NCI-H526 (cell line): ENCODE data around the gene CSNK1G1.
A peak's percentile ranks its signal among the peaks of the same experiment; 100 is the strongest.

Experiments used
- DNase-seq, 2 experiments: peaks; one replicate each; lab custom pipeline; 2025; lab: John Stamatoyannopoulos, UW

Gene CSNK1G1

DNA sequence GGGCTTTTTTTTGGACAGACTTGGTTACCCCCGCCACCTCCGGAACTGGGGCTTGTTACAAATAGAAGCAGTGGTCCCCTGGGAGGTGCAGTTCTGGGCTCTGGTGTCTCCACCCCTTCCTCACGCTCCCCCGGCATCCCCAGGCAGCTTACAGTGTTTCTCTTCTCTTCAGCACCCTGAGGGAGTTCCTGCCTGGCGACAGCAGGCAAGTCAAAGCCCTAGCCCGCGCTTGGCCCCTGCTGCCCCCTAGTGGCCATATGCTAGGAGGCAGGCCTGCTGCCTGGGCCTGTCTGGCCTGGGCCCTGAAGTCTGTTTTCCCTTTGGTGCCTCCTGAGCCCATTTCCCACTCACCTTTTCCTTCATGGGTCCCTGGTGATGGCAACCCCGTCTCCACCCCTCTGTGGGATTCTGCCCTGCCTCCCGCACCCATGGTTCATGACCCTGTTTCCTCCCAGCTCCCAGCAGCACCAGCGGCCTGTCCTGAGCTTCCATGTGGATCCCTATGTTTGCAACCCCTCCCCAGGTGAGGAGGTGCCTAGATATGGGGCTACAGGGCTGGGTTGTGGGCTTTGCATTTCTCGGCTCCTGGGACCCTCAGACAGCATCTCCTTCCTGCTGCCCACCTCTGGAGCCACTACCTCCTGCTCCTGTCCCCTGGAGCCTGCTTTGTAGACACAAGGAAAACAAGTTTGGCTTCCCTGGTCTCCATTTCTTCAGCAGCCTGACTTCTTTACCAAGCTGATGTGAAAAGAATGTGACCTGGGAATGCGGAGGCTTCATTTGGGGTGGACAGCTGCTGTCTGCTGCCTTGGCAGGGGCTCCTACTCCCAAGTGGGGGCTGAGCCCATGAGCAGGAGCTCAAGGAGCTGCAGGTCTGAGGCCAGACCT lies 202.2 kb downstream of the CSNK1G1 start:
- peak; percentile 76 to 95 for DNase-seq

- peak; percentile 69 to 75 for DNase-seq
These were observed 203.2 kb downstream of the CSNK1G1 start for GRCh38 chr15:64152507-64153387.

DNA sequence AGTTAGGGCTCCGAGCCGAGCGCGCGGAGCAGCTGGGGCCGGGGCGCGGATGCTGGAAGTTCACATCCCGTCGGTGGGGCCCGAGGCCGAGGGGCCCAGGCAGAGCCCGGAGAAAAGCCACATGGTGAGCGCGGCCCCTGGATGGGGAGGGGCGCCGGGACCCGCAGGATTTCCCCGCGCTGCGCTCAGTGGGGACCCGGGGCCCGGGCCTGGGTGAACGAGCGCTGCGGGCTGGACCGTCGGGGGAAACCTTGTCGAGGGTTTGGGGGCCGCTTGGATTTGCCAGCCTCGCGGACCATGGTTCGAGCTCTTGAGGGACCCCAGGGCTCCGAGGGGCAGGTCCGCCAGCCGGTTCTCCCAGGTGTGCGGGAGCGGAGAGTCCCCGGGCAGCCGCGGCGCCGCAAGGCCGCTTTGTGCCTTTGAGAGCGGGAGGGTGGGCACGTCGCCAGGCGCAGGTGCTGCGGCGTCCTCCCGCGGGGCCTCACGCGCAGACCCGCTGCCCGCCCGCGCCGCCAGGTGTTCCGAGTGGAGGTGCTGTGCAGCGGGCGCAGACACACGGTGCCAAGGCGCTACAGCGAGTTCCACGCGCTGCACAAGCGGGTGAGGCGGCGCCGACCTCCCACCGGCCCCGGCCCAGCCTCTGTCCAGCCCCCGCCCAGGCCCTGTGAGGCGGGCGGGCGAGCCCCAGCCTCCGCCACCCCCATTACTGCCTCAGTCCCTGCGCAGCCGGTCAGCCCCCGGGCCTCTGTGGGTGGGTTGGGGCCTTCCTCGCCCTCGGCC lies 204.1 kb downstream of the CSNK1G1 start, which contains the start of gene SNX22:
SNX22 (plus strand) TSS at position 5 of the 780 bp plus-strand sequence; CDS start at position 50, 45 bp downstream.
- DNase-seq: peak in 1 of 2 experiments; percentile 66

DNA sequence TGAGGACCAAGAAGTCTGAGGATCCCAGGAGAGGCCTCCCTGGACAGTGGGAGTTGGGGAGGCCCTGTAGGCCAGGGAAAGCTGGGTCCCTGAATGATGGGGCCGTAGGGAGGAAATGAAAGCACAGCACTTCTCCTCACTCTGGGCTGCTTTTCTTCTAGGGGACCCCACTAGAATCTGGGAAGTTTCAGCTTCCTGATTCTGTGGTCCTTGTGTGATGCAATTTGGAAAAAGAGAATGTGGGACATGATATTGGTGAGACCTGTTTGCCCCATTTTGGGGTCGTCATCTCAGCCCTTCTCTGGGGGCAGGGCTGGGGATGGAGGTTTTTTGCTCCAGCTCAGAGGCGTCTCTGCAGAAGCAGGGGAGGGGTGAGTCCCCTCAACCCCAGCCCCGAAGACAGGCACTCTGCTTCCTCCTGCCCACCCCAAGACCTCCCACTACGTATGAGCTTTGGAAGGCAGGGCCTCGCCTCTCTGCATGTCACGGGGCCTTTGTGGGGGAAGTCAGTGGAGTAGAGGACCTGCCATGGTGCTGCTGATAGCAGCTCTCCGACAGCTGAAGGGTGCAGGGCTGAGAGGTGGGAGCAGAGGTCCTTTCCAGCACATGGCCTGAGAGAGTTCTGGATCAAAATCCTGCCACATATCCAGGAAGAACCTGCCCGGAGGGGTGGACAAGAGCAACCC lies 205.9 kb downstream of the CSNK1G1 start:
- no peak for DNase-seq

DNA sequence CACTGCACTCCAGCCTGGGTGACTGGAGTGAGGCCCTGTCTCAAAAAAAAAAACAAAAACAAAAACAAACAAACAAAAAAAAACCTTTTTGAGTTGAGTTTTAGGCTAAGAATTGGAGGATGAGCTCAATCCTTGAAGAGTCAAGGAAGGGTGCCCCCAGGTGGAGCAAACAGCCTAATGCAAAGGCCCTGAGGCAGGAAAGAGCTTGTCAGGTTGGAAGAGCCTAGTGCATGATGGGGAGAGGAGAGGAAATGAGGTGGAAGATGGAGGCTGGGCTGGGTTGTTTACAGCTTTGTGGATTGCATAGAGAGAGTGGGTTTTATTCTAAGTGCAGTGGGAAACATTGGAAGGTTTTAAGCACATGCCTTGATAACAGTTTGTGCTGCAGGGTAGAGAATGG lies 206.5 kb downstream of the CSNK1G1 start:
- peak in 1 of 2 experiments; percentile 37 for DNase-seq

DNA sequence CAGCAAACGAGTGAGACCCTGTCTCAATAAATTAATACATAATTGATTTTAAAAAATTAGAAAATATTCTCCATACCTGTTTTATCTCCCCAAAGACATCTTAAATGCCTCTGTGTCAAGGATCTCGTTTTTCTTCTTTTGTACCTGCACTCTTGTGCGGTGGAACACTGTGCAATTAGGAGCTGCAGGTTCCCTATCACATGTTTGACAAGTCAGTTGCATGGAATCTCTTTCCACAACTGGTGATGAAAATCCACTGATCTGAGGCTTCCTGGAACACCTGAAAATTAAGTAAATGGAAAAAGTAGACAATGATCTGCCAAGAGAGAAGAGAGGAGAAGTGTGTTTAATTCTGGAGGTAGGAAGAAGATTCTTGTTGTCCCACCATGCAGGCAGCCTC lies 207.4 kb downstream of the CSNK1G1 start:
- no peak for DNase-seq

GRCh38 chr15:64148168-64148567 lies 207.8 kb downstream of the CSNK1G1 start:
- DNase-seq: no peak

DNA sequence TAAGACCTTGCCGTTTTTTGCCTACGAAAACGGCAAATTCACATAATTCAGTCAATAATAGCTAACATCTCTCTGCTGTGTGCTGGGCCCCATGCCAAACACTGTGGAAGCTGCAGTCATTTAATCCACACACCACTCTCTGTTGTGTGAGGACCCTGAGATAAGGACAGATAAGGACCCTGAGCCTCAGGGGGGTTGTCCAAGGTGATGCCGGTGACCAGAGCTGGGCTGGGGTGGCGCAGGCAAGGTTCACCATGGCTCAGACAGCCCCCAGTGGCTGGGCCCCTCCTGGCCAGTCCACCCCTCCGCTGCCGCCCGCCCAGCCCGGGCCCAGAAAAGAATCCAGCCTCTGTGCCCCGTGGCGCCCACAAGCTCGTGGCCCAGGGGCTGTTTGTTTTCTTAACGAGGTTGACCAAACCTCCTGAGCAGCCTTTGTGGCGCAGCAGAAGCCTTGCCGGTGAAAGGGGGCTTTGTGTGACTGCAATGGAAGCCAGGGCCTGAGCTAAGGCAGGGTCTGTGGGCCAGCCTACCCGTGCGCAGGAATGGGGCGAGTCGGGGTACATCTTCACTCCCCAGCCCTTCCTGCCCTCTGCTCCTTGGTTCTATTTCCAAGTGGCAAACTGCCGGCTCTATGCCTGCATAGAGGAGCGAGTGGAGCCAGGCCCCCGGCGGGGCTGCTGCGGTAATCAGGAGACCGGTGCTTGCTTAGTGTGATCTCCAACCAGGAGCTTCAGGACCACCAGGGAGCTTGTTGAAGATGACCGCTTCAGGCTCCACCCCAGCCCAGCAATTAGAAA lies 208.9 kb downstream of the CSNK1G1 start:
- DNase-seq: no peak

DNA sequence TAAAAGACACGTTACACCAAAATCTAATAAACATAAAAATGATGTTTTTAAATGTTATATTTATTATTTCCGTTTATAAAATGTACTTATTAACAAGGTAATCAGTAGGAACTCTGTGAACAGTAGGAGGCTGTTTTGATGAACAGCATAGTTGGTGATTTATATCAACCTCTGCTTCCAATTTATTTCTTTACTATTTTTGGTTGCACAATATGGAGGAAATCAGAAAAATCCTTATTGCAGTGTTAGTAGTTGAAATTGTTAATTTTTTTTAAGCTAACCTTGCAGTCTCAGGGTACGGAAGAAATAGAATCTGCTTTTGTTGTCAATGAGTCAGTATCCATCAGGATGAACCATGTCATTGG lies 209.5 kb downstream of the CSNK1G1 start:
- DNase-seq: no peak

GRCh38 chr15:64146041-64146440 lies 209.9 kb downstream of the CSNK1G1 start:
- no peak for DNase-seq

DNA sequence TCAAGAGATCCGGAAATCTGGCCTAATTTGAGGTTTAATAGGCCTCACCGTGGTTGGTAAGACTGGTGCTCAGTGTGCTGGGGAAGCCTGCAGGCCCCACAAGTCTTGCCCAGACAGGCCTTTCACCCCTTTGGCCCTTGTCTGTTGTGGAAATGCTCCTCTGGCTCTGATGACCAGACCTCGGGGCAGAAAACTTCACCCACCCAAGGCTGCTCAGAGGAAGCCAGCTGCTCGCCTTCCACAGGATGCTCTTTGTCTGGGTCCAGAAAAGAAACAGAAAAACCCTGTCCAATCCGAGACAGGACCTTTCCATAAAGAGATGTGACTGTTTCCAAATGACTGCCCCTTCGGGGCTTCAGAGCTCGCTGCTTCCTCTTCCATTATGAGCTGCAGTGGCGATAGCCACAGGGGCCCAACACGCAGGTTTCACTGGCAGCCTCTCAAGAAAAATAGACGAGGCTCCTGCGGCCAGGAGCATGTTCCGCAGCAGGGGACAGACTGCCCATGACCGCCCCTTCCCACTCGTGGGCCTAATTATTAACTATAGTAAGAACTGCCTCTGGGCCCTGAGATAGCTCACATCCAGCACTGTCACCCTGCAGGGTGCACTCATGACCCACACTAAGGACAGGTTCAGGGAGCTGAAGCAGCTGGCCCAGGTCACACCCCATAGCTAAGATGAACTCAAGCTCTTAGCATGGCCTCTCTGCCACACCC lies 211.2 kb downstream of the CSNK1G1 start:
- DNase-seq: no peak

GRCh38 chr15:64144192-64144564 lies 211.8 kb downstream of the CSNK1G1 start:
- no peak for DNase-seq

DNA sequence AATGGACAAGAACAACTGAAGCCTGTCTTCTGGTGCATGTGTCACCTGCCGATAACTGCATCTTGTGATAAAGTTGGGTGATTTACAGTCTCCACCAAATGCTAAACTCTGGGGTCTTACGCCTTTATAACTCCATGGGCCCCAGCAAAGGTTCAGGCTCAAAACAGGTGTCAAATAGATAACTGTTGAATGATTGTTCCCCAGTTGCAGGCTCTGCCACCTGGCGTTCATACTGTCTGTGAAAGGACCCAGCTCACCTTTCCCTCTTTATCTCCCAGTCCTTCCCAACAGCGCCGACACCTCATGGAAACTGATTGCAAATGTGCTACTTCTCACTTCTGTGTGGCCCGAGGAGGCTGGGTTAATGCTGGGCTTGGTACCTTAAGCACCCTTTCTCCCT lies 212.7 kb downstream of the CSNK1G1 start:
- no peak for DNase-seq

- DNase-seq: no peak
These were observed 214.0 kb downstream of the CSNK1G1 start for GRCh38 chr15:64141798-64142512.

DNA sequence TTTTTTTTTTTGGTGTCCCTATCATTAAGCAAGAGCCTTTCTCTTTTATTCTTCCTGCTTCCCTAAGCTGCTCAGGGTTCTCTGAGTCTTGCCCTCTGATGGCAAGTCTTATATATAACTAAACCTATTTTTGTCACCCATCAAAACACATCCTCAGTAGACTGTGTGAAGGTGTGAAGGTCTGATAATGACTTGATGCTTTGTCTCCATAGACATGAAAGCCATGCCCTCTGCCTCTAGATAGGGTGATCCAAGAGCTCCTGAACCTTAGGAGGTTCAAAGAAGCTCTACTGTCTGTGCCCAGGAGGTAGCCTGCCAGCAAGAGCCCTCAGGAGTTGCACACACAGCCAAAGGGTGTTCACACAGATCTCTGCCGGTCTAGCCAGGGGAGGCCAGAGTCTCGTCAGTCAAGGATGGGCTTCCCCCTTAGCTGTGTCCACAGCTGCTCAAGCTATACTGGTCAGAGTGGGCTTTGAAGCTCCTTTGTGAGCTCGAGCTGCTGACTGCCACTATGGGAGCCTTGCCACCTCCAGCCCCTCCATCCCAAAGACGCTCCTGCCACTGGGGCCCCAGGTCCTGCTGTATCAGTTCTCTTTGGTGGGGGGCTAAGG lies 217.5 kb downstream of the CSNK1G1 start:
- no peak for DNase-seq

- DNase-seq: no peak
These were observed 218.6 kb downstream of the CSNK1G1 start for GRCh38 chr15:64137226-64137833.

GRCh38 chr15:64136347-64136746 lies 219.6 kb downstream of the CSNK1G1 start:
- DNase-seq: no peak

- DNase-seq: no peak
These were observed 221.6 kb downstream of the CSNK1G1 start for GRCh38 chr15:64134345-64134829.
